Measurements from ENCODE around the gene ZNF366. TPM values are rescaled to one million over a fixed set of nuclear protein-coding genes. Genes with fewer than 3 reads are reported as not detected.

Gene ZNF366
- total and polyA plus RNA-seq, 2 of the 13 experiments (the other 11 are each of a cell fraction or from before 2014, with no cell fraction given), result not detected

DNA sequence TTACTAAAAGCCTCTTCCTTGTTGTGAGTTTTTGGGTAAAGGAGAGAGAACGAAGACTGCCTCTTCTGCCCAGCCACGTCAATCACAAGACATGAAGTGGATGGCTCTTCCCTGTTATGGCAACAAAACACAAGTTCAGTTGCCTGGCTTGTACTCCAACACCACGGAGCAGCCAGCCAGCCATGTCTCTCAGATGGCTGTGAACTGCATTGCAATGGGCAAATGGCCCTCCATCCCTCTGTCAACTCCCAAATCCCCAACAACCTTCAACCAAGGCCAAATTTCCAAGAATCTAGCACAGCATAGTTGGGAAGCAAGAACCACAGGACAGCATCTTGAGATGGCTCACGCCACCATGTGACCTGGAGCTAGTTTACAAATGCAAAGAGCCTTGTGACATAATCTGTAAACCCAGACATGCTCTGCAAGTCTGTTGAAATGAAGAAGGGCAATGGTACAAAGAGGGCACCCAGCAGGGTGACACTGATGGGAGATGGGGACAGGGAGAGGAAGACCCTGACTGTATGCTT, 53.9 kb downstream of the ZNF366 start:
- Histone ChIP-seq H3K4me1 (ENCODE audit: insufficient read depth, low read length) (no peaks in the 10 kb centered on the region), H3K4me2 (ENCODE audit: low read depth, low read length) (no peak overlapping the region), H3K27me3 (ENCODE audit: control insufficient read depth in 1 of 2, insufficient read depth in 2 of 2, low read length in 2 of 2) (peaks cover 2 to 21% of the 10 kb centered on the region in 2 experiments; a peak in 4 of 5 replicates), H4K20me1 (ENCODE audit: insufficient read depth, low read length) (no peaks in the 10 kb centered on the region), H3K9ac (ENCODE audit: insufficient read depth, low read depth, low read length) (no peak overlapping the region), H3K9me3 (ENCODE audit: low read length) (no peaks in the 10 kb centered on the region), H3K79me2 (ENCODE audit: insufficient read depth, low read length) (no peaks in the 10 kb centered on the region), H3K36me3 (replicated peaks in 1 of 2; ENCODE audit: control insufficient read depth in 1 of 2, insufficient read depth in 2 of 2, low read length in 2 of 2) (no peaks in the 10 kb centered on the region), H2AFZ (ENCODE audit: low read length) (no peak overlapping the region), H3K4me3 (replicated peaks in 1 of 3; ENCODE audit: insufficient read depth in 1 of 3, low read depth in 2 of 3, low read length in 3 of 3) (no peak overlapping the region), H3K27ac (ENCODE audit: extremely low read length, insufficient read depth, low read length) (no peak overlapping the region)
- no TSS peak for BruUV-seq (replicated peaks)
- in situ Hi-C loops (cut with HindIII; ENCODE audit: extremely low pct_ligation_motif_present, low pct_unique_long_range_greater_than_20kb), result no loop called here
- 8% methylated on average over 3 of the region's 4 CpGs for WGBS (ENCODE audit: low lambda C conversion rate)
- ATAC-seq, result no peak
- ChIA-PET POLR2A (no interaction called here), CTCF (ENCODE audit: low intra/inter-chr PET ratio, low total read pairs) (no interaction called here)
- DNase-seq (ENCODE audit: low spot score), result no peak
- intact Hi-C loops (cut with micrococcal nuclease; ENCODE audit: unreplicated experiment), result no loop called here
- FAIRE-seq, result no peak
- no peak for TF ChIP-seq ZBTB1 (CRISPR knock-in tag; IDR thresholded peaks at IDR 0.05; ENCODE audit: borderline replicate concordance)
- no peak for TF ChIP-seq MTA3 (CRISPR knock-in tag; IDR thresholded peaks at IDR 0.05)
- TF ChIP-seq, protein P1, sequence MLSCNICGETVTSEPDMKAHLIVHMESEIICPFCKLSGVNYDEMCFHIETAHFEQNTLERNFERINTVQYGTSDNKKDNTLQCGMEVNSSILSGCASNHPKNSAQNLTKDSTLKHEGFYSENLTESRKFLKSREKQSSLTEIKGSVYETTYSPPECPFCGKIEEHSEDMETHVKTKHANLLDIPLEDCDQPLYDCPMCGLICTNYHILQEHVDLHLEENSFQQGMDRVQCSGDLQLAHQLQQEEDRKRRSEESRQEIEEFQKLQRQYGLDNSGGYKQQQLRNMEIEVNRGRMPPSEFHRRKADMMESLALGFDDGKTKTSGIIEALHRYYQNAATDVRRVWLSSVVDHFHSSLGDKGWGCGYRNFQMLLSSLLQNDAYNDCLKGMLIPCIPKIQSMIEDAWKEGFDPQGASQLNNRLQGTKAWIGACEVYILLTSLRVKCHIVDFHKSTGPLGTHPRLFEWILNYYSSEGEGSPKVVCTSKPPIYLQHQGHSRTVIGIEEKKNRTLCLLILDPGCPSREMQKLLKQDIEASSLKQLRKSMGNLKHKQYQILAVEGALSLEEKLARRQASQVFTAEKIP (CRISPR knock-in tag; IDR thresholded peaks at IDR 0.05; ENCODE audit: borderline replicate concordance), result no peak
- no peak for TF ChIP-seq ZXDC (CRISPR knock-in tag; IDR thresholded peaks at IDR 0.05)
- no peak for TF ChIP-seq SSRP1 (CRISPR knock-in tag; IDR thresholded peaks at IDR 0.05)
- TF ChIP-seq FOXO1 (CRISPR knock-in tag; IDR thresholded peaks at IDR 0.05), result no peak

All from HepG2 (cell line).